Measurements from ENCODE around the gene TOX2. TPM values are rescaled to one million over a fixed set of nuclear protein-coding genes. Genes with fewer than 3 reads are reported as not detected.
A peak's percentile ranks its signal among the peaks of the same experiment; 100 is the strongest.

TOX2 gene
- total and polyA plus RNA-seq, 9 donors: 0.69 to 5.6 (median 1.8) TPM

DNA sequence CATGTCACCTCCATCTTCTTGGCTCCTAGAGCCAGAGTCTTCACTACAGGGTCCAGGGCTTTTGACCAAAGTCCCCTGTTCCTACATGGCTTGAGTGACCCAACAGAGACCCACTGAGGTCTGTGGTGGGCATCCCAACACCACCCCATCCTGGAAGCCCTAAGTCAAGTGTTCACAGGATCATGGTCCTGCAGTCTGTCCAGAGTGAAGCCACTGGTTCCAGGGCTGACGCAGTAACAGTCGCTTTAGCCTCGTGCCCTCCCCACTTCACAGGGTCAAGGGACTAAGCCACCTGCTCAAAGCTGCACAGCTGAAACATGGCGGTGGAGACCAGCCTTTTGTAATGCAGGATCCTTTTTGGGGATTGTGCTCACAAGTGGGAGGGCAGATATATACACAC, 138.4 kb downstream of the TOX2 start:
- intact Hi-C loops (cut with DNase I): no loop called here
- Histone ChIP-seq H3K4me1 (ENCODE audit: insufficient read depth) (no peaks in the 10 kb centered on the region), H3K9me3 (no peaks in the 10 kb centered on the region), H3K27me3 (no peaks in the 10 kb centered on the region), H3K27ac (no peak overlapping the region), H3K36me3 (no peaks in the 10 kb centered on the region), H3K4me3 (no peak overlapping the region)
- DNase-seq: no peak
- no peak for TF ChIP-seq EP300 (IDR thresholded peaks at IDR 0.05)
- 81 to 90% (median 89%) methylated on average over 4 of the region's 4 CpGs for WGBS, 3 donors

DNA sequence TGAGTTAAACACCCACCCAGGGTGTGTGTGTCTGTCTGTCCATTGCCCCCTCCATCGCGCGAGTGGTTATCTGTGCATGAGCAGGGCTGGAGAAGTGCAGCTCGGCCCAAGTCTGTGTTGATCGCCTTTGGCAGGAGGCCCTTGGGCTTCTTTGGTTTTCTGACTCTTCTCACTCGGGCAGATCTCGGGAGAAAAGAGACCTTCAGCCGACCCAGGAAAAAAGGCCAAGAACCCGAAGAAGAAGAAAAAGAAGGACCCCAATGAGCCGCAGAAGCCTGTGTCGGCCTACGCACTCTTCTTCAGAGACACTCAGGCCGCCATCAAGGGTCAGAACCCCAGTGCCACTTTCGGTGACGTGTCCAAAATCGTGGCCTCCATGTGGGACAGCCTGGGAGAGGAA, 139.5 kb downstream of the TOX2 start:
- no peaks in the 10 kb centered on the region for H3K9me3 ChIP-seq
- no peak overlapping the region for H3K4me3 ChIP-seq
- DNase-seq: peak in 1 of 5 donors; percentile 7
- H3K27me3 ChIP-seq: no peaks in the 10 kb centered on the region
- no peak for TF ChIP-seq POLR2A (IDR thresholded peaks at IDR 0.05)
- no peak for TF ChIP-seq EP300 (IDR thresholded peaks at IDR 0.05)
- TF ChIP-seq, protein P1, sequence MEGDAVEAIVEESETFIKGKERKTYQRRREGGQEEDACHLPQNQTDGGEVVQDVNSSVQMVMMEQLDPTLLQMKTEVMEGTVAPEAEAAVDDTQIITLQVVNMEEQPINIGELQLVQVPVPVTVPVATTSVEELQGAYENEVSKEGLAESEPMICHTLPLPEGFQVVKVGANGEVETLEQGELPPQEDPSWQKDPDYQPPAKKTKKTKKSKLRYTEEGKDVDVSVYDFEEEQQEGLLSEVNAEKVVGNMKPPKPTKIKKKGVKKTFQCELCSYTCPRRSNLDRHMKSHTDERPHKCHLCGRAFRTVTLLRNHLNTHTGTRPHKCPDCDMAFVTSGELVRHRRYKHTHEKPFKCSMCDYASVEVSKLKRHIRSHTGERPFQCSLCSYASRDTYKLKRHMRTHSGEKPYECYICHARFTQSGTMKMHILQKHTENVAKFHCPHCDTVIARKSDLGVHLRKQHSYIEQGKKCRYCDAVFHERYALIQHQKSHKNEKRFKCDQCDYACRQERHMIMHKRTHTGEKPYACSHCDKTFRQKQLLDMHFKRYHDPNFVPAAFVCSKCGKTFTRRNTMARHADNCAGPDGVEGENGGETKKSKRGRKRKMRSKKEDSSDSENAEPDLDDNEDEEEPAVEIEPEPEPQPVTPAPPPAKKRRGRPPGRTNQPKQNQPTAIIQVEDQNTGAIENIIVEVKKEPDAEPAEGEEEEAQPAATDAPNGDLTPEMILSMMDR (IDR thresholded peaks at IDR 0.05): no peak
- H3K27ac ChIP-seq: no peak overlapping the region
- 82 to 86% (median 83%) methylated on average over 16 of the region's 16 CpGs for WGBS, 3 donors
- H3K36me3 ChIP-seq: no peaks in the 10 kb centered on the region
- intact Hi-C loops (cut with DNase I): no loop called here
- no peaks in the 10 kb centered on the region for H3K4me1 ChIP-seq (ENCODE audit: insufficient read depth)

DNA sequence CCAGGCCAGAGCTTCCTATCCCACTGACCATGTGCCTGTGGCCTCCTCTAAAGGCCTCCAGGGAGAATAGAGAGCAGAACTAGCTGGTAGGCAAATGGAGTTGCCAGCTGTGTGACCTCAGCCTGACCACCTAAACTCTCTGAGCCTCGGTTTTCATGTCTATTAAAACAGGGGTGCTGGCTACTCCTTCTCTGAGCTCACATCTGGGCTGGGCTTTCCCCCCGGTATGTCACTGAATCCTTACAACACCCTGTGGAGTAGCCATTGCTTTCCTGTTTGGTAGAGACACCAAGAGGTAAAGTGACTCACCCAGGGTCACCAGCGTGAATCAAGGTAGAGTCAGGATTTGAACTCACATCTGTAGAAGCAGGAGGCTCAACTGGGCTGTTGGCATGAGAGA, 140.2 kb downstream of the TOX2 start:
- 85 to 87% (median 86%) methylated on average over 3 of the region's 3 CpGs for WGBS, 3 donors
- no peaks in the 10 kb centered on the region for H3K9me3 ChIP-seq
- no peaks in the 10 kb centered on the region for H3K4me1 ChIP-seq (ENCODE audit: insufficient read depth)
- DNase-seq: no peak
- H3K36me3 ChIP-seq: no peaks in the 10 kb centered on the region
- intact Hi-C loops (cut with DNase I): no loop called here
- no peaks in the 10 kb centered on the region for H3K27me3 ChIP-seq
- no peak overlapping the region for H3K27ac ChIP-seq
- H3K4me3 ChIP-seq: no peak overlapping the region
- no peak for TF ChIP-seq EP300 (IDR thresholded peaks at IDR 0.05)

DNA sequence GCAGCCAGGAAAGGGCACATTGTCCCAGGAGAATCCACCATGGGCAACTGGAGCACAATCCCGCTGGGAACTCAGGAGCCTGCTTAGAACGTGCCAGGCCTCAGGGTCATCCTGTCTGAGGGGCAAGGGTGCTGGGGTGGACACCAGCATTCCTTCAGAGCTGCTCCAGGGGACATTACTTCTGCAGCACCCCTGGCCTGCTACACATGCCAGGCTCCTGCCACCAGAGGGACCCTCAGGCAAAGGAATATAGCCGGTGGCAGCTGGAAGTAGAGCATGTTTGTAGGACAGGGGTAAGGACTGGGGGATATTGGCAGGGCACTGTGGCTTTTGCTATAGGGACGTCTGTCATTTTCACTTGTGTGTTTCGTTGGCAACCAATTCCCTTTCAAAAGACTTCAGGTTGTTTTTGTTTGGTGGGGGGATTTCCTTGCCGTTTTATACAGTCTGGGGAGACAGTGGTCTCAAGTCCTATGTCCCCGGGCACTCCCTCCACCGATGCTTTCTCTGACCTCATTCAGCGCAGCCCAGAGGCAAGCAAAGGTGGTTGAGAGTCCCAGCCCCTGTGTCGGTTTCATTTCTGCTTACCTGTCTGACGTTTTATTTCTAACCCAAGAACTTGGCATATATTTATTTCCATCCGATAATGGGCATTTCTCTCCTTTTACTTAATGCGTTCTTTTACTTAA, 141.5 kb downstream of the TOX2 start:
- DNase-seq: no peak
- H3K4me1 ChIP-seq (ENCODE audit: insufficient read depth): no peaks in the 10 kb centered on the region
- H3K36me3 ChIP-seq: no peaks in the 10 kb centered on the region
- intact Hi-C loops (cut with DNase I): no loop called here
- no peak overlapping the region for H3K4me3 ChIP-seq
- TF ChIP-seq EP300 (IDR thresholded peaks at IDR 0.05) (no peak), POLR2A (IDR thresholded peaks at IDR 0.05) (no peak)
- TF ChIP-seq, protein P1 (IDR thresholded peaks at IDR 0.05): no peak
- no peaks in the 10 kb centered on the region for H3K27me3 ChIP-seq
- H3K27ac ChIP-seq: no peak overlapping the region
- no peaks in the 10 kb centered on the region for H3K9me3 ChIP-seq
- 60 to 67% (median 63%) methylated on average over 13 of the region's 13 CpGs for WGBS, 3 donors

DNA sequence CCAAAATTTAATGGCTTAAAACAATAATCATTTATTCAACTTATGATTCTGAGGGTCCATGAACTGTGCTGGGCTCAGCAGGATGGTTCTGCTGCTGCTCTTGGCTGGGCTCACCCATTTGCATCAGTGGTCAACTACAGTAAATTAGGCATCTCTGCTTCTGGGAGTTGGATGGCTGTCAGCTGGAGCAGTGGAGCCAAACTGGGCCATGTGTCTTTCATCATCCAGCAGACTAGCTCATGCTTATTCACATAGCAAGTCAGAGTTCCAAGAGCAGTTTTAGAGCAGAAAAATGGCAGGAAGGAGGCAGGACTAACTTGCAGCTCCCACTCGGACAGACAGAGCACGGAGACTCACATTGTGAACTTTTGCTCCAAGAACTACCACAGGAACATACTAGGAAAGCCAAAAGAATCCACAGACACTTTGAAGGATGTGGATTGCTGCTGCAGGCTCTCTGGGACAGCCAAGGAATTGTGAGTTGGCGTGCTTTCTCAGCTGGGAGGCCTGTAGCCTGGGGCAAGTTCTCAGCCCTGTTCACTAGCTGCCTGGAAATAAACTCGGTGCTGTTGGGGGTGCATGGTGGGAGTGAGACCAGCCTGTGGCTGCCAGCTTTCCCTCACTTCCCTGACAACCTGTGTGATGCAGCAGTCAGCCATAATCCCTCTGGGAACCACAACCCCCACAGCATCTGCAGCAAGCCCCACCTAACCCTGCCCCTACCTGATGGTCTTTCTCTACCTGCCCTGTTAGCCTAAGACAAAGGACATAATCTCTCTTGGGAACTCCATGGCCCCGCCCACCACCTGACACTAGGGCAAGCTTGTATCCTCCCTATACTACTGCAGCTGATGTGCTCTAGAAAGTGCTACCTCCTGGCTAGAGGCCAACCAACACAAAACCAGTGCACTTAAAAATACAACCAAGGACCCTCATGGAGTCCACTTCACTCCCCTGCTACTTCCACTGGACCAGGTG, 143.3 kb downstream of the TOX2 start:
- TF ChIP-seq, protein P1 (IDR thresholded peaks at IDR 0.05): no peak
- TF ChIP-seq POLR2A (IDR thresholded peaks at IDR 0.05) (no peak), EP300 (IDR thresholded peaks at IDR 0.05) (no peak)
- H3K27ac ChIP-seq: no peak overlapping the region
- no peak for DNase-seq
- WGBS, 3 donors: 56 to 72% (median 70%) methylated on average over 5 of the region's 5 CpGs
- intact Hi-C loops (cut with DNase I): no loop called here
- no peak overlapping the region for H3K4me3 ChIP-seq
- H3K9me3 ChIP-seq: no peaks in the 10 kb centered on the region
- no peaks in the 10 kb centered on the region for H3K4me1 ChIP-seq (ENCODE audit: insufficient read depth)
- no peaks in the 10 kb centered on the region for H3K36me3 ChIP-seq
- H3K27me3 ChIP-seq: no peaks in the 10 kb centered on the region

Measured in ovary (tissue), 9 donors.